Loucy (cell line): ENCODE measurements around the gene EVI5.

ENCODE experiments used
- CTCF ChIP-seq: fragments of 200-600 bp; sonication (generic); conservative IDR thresholded peaks from 2 replicates; pipeline ENCODE4 v1.5.1; 2014; ENCODE audit warnings: mild to moderate bottlenecking, antibody characterized with exemption, low read length
- EZH2phosphoT487 ChIP-seq: fragments of 200-600 bp; IDR thresholded peaks from 2 replicates; pipeline ENCODE4 v1.6.1; 2018; ENCODE audit warnings: antibody characterized with exemption, mild to moderate bottlenecking, moderate library complexity, borderline replicate concordance

- no peak for TF ChIP-seq CTCF
- TF ChIP-seq EZH2phosphoT487, result no peak
Observed at GRCh38 chr1:92831368-92831761, 46.5 kb upstream of the EVI5 start.
